ENCODE data around the gene PIGW.
"Not testable (repeated sequence)": the region's sequence is repeated elsewhere in the genome, so short reads cannot be mapped to it uniquely, and the experiment has no call there.

PIGW gene

DNA sequence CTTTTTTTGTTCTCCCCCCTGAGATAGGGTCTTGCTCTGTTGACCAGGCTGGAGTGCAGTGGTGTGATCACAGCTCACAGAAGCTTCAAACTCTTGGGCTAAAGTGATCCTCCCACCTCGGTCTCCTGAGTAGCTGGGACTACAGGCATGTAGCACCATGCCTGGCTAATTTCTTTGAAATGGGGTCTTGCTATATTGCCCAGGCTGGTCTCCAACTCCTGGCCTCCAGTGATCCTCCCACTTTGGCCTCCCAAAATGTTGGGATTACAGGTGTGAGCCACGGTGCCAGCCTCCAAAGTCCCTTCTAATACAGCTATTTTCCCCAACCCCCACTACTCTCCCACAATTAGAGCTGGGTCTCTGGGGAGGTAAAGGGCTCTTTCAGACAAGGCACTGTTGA, 26.3 kb upstream of the PIGW start:
- DNase-seq (ENCODE audit: low read depth in 2 of 3, low spot score in 2 of 3) = not testable (repeated sequence)

DNA sequence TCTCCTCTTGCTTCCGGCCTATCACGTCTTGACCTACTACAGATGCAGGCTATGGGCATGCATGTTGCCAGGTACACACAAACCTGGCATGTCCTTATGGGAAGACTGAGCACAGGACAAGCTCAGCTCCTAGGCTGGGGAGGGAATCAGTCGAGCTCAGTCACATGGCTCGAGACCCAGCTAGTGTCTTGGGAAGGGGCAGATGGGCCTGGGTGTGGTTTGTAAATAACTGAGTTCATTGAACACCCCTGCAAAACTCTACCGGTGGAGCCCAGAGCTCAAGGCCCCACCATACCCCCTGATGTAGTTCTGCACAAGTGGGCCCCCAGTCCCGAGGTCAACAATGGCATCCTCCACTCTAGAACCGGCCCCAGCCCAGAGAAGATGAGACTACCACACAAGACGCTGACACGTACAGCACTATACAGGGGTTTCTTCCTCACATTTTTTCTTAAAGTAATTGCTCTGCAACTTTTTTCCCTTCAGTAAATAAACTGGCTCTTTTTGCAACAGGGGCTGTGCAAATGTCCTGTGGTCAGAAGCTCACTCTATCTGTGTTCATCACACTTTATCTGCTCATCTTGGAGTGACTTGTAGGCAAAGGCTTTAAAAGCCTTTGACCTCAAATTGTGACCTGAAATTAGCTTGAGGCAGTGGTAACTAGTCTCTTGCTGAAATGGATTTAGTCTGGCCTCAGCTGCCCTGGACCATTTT, 25.4 kb upstream of the PIGW start:
- no peak for DNase-seq (ENCODE audit: low read depth in 2 of 3, low spot score in 2 of 3)

DNA sequence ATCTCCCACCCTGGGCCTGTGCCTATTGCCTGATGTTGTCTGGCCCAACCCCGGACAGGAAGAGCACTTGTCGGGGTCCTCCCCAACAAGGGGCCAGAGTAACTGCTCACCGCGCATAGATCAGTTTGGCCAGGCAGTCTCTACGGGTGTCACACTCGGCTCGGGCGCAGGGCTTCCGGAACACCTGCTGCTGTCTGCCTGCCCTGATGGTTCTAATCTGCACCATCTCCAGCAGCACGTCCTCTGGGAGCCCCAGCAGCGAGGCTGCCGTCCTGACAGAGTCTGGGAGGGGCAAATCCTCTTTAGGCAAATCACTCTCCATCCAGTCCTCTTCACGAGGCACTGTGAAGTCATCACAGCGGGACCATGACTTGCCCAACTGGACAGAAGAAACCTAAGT, 24.2 kb upstream of the PIGW start:
- DNase-seq (ENCODE audit: low read depth in 2 of 3, low spot score in 2 of 3) = no peak

DNA sequence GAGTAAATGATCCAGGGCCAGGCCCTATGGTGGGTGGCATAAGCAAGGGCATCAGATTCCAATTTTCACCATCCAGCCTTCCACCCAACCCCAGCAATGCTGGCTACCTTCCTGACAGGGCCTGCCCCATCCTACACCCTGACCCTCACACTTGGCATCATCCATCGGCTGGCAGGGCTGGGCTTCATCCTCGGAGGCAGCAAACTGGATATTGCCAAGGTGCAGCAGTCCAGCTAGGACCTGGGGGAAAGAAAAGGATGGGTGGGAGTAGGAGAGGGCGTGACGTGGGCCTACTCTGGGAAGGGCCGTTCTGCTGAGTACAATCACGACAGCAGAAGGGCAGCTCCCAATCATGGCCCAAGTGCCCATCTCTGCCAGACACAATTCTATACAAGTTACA, 23.6 kb upstream of the PIGW start:
- no peak for DNase-seq (ENCODE audit: low read depth in 2 of 3, low spot score in 2 of 3)

DNA sequence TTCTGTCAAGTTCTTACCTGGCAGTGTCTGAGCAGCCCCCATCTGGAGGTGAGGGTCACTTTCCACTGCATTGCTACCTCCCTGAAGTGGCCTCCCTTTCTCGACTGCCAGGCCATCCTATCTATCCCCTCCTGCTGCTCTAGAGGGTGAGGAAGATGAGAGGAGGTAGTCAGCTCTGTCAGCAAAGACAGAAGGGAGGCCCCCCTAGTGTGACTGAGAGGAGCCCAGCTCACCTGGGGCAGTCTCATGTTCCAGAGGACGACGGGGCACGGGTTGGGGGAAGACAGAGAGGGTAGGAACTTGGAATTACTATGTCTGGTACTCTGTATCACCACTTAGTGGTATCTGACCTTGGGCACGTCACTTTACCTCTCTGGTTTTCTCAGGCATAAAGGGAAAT, 22.1 kb upstream of the PIGW start:
- no peak for DNase-seq (ENCODE audit: low read depth in 2 of 3, low spot score in 2 of 3)

DNA sequence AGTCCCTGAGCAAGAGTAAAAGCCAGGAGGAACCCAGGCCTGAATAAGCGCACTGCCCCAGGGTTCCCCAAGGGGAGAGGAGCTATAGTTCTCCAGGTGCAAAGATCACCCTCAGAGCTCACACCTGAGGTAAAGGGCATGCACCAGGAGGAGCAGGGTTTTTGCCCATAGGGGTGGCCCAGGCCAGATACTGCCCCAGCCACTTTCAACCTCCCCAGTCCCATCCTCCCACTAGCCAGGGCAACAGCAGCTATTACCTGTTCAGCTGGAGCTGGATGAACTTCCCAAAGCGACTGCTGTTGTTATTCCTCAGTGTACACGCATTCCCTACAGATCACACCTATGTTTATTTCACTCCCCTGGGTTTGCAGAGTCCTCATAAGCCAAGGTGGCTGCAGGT, 19.9 kb upstream of the PIGW start:
- no peak for DNase-seq (ENCODE audit: low read depth in 2 of 3, low spot score in 2 of 3)

DNA sequence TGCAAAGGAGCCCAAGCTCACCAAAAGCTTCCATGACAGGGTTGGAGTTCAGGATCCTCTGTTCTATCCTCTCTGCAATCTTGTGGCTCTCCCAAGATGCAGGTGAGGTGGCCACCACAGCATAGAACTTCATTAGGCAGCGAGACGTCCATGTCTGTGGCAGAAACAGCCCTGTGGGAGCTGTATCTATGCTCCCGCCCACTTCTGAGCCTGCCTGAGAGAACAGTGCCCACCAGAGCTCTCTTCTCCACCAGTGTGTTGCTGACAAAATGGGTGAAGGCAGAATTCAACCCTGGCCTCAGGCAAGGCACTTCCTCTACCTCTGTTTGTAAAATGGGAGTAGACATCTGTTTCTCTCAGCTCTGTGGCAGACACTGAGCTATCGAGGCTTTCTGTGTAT, 18.9 kb upstream of the PIGW start:
- no peak for DNase-seq (ENCODE audit: low read depth in 2 of 3, low spot score in 2 of 3)

DNA sequence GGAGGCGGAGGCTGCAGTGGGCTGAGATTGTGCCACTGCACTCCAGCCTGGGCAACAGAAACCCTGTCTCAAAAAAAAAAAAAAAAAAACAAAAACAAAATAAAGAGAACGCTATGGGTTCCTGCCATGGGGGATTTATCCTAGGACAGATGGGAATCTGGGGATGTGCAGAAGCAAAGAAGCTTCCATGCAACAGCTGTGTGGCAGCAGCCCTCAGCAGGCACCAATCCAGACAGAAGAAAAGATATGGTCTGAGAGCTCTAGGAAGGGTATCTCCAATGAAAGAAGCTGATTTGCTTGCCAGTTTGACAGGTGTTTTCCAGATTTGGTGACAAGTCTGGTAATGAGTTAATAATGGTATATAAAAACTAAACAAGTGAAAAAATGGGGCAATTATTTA, 11.7 kb upstream of the PIGW start:
- no peak for DNase-seq (ENCODE audit: low read depth in 2 of 3, low spot score in 2 of 3)

DNA sequence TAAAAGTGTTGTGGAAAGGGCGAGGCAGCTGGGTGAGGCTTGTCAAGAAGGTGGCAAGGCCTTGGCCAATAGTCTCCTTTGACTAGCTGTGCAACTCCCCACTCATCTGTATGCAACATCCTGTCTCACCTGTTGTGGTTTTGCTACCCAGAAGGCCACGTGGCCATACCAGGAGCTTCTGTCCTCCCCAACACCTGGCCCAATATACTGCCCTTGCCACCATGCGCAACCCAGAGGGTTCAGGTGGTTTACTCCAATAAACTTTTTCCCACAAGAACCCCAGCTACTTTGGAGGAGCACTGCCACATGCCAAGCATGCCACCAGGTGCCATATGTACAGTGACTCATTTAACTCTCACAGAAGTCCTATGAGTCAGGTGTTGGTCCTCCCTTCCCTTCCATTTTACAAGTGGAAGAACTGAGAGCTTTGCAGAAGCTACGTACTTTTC, 10.3 kb upstream of the PIGW start:
- DNase-seq (ENCODE audit: low read depth in 2 of 3, low spot score in 2 of 3) = no peak

DNA sequence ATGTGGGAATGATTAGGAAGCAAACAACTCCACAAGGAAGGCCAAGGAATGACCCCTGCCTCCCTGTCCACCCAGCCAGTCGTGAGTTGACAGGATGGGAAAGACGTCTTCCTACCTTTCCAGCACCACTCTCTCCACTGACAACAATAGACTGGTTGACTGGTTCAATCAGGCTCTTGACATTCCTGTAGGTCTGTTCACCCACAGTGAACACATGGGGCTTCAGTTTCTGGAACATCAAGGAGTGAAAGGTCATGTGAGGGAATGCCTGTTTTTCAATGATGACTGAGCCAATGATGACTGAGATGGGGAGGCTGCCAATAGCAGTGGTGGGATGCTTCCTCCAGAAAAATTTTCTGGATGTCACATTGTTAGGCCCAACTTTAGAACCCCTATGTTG, 9.7 kb upstream of the PIGW start:
- no peak for DNase-seq (ENCODE audit: low read depth in 2 of 3, low spot score in 2 of 3)

DNA sequence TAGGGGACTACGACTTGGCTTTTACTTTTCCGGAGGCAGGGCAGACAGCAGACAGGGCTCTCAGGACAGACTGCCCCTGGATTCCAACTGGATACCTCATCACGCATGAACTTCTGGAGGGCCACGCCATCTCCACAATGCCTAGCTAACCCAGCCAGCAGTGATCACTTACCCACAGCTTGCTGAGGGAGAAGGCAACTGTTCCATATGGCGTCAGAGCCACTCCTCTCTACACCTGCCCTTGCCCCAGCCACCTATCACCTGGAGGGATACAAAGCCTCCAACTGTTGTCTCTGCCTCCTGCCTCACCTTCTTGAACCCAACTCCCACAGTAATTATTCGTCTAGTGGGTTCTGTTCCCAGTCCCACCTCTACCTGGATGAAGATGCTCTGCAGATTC, 8.9 kb upstream of the PIGW start:
- no peak for DNase-seq (ENCODE audit: low read depth in 2 of 3, low spot score in 2 of 3)

DNA sequence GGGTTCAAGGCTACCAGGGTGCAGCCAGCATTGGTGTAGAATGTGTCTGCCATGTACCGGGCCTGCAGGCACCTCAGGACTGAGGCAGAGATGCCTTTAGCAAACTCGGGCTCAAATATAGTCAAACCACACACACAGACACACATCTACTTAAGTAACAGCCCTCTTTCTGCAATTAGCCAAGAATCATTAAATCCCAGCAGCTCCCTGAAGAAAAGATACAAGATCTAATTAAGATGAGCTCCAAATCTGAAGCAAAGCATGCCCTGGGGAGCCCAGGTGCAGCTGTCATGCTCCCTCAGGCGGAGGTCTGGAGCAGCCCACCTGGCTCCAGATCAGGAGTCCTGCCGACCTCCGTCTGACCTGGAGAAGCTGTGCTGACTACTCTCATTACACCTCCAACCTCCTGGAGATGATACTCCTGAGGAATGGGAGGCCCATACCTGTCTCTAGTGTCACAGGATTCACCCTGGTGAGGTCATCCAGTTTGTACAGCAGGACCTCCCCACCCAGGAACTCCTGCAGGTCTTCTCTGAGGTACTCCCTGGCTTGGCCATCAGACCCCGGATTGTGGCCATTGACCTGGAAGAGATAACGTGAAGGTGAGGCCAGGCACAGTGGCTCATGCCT, 7.1 kb upstream of the PIGW start:
- DNase-seq (ENCODE audit: low read depth in 2 of 3, low spot score in 2 of 3) = no peak

DNA sequence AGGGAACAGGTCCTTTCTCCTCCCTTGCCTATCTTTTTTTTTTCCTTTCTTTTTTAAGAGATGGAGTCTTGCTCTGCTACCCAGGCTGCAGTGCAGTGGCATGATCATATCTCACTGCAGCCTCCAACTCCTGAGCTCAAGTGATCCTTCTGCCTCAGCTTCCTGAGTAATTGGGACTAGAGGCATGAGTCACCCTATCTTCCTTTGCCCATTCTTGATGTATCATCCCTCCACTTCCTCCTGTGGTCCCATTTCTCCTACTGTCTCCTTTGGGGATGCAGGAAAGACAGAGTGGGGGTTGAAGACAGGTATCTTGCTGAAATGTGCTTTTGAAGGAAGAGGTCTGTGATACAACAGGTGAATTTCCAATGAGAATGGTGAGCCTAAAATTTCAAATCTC, 5.7 kb upstream of the PIGW start:
- no peak for DNase-seq (ENCODE audit: low read depth in 2 of 3, low spot score in 2 of 3)

DNA sequence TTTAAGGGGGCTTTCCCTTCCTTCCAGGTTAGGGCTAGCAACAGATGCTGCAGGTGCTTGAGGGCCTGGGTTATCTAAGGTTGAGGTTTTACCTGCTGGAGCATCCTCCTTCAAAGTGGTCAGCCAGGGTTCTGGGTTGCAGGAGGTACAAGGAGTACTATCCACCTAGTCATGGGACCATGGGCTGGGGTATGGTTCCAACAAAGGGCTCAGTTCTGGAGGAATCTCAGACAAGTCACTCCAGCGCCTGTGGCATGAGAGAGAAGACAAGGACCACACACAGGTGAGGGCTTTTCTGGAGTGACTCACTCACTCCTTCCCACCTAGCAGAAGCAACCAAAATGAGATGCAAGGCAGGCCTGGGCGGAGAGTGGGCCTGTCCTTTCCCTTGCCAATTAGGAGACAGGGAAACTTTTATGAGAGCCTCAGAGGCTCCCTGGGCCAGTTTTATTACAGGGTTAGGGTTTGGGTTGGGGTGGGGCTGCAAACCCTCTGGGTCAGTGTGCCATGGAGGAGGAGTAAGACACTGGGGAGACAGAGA, 2.3 kb upstream of the PIGW start:
- no peak for DNase-seq (ENCODE audit: low read depth in 2 of 3, low spot score in 2 of 3)

DNA sequence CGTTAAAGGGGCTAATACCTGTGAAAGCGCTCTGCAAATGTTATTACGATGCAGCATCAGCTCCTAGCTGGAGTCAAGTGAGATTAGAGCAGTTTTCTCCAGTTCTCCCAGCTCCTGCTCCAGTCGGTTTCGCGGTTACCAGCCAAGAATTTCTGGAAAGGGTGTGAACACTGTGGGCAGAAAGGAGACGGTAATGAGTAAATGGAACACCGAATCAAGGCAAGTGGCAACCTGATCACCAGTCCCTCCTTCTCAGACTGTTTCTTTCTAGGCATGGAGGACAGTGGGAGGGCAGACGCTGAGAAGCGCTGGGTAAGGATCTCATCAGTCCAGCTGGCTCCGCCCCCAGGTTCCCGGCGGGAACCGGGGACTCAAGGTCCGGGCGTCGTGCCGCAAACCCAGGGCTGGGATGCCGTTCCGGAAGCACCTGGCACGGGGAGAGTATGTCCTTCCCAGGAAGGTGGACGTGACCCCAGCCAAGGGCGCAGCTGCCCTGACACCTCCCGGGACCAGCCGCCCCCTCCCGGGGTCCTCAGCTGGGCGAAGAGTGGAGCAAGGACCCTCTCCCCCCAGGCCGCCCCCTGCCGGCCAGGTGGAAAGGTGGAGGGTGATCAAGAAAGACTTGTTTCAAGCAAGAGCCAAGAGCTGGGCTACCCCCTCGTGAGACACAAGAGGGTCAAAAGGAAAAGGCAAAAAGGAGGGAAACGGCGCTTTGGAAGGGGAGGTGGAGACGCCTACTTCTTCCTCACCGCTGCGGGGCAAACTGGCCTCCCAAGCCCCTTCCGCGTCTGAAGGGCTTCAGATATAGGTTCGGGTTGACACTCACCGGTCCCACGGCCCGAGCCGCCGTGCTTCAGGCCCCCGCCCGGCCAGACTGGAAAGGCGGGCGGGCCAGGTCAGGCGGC, 600 bp upstream of the PIGW start:
- peak; percentile 21 to 34 (median 34) for DNase-seq (ENCODE audit: low read depth in 2 of 3, low spot score in 2 of 3)

DNA sequence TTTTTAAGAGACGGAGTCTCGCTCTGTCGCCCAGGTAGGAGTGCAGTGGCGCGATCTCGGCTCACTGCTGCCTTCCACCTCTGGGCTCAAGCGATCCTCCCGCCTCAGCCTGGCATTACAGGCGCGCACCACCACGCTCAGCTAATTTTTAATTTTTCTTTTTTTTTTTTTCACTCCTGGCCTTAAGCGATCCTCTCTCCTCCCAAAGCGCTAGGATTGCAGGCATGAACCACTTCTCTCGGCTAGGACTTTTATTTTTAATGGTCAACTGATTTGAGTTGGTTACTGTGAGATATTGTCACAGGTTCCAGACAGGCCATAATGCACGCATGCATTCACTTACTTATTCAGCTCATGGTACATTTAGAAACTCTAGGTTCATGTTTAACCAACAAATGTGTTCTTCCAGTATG, 888 bp downstream of the PIGW start:
- no peak for DNase-seq (ENCODE audit: low read depth in 2 of 3, low spot score in 2 of 3)

DNA sequence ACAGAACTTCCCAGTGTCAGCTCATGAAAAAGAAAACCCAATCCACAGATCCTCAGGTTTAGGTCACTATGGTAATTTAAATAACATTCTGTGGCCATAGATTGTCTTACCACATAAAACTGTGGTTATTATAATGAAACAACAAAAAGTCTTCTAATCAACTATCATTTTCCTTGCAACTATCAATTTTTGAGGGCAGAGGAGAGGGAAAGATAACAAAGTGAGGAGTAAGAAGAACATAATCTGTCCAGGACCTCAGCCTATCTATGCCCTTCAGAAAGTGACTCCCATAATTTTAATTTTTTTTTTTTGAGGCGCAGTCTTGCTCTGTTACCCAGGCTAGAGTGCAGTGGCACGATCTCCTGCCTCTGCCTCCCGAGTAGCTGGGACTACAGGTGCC, 5.9 kb downstream of the PIGW start:
- DNase-seq (ENCODE audit: low read depth in 2 of 3, low spot score in 2 of 3) = no peak

DNA sequence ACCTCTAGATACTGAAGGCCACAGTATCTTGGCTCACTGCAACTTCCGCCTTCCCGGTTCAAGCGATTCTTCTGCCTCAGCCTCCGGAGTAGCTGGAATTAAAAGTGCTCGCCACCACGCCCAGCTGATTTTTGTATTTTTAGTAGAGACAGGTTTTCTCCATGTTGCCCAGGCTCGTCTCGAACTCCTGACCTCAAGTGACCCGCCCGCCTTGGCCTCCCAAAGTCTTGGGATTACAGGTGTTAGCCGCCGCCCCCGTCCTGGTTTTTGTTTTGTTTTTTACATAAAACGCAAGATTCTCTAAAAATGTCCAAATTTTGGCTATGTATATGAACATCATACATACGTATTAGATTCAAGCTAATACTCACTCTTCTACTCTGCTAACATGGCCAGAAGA, 8.0 kb downstream of the PIGW start:
- no peak for DNase-seq (ENCODE audit: low read depth in 2 of 3, low spot score in 2 of 3)

DNA sequence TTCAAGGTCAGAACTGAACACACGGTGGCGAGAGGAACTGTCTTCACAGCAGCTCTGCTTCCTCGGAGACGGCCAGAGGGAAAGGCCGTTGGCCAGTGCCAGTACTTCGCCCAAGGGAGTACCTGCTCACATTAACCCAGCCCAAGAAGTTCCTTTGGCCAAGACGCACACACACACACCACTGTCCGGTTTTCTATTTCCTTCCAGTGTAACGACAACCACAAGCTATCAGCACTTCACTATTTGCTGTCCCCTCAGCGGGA, 9.2 kb downstream of the PIGW start:
- DNase-seq (ENCODE audit: low read depth in 2 of 3, low spot score in 2 of 3) = no peak

DNA sequence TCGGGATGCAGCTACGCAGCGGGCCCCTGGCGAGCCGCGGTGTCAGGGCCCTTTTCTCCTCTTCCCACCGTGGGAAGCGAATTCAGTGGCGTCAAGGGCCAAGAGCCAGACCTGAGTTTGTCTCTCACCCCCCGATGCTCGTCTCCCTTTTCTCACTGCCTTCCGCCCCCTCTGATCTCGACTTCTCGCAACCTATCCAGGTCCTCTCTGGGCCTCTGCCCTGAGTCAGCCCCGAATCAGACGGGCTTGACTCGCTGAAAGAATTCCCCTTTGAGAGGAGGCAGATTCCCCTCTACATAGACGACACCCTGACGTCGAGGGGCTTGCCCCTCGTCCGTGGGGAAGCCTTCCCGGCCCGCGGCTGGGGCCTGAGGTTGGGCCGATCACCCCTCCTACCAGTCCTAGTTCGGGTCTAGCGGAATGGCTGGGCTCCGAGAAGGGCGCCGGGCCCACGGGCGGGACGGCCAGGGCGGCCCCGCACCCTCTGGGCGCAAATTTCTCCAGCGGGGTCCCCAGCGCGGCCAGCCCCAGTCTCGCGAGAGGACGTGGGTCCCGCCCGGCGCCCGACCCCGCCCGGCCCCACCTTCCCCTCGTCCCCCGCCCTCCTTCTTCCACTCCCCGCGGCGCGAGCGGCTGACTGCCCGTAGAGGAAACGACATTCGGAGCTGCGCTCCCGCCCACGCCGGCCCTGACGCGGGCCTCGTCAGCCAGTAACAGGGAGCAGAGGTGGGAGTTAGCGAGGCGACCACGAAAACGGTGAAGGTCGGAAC, 9.7 kb downstream of the PIGW start, which contains the start of gene GGNBP2:
GGNBP2 (plus strand) TSS at position 613 of the 770 bp plus-strand sequence. CDS start 806 bp downstream, outside the sequence.
- DNase-seq (ENCODE audit: low read depth in 2 of 3, low spot score in 2 of 3) = peak; percentile 73 to 78 (median 75)

DNA sequence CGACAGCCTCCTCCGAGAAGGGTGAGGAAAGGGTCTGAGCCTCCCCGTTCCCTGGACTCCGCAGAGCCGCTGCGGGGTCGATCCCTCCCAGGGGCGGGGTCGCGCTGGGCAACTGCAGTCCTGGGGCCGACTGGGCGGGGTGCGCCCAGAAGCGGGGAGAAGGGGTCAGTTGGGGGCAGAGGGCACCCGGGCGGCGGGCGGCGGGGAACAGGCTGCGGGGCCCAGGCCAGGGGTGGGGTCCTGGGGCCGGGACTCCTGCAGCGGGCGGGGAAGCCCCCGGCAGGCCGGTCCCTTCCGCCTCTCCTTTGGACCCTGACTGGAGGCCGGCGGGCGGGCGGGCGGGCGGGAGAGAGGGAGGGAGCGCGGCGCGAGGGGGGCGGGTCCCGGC, 10.3 kb downstream of the PIGW start:
- DNase-seq (ENCODE audit: low read depth in 2 of 3, low spot score in 2 of 3) = no peak
